ENCODE data around the gene COL13A1.

COL13A1 gene

DNA sequence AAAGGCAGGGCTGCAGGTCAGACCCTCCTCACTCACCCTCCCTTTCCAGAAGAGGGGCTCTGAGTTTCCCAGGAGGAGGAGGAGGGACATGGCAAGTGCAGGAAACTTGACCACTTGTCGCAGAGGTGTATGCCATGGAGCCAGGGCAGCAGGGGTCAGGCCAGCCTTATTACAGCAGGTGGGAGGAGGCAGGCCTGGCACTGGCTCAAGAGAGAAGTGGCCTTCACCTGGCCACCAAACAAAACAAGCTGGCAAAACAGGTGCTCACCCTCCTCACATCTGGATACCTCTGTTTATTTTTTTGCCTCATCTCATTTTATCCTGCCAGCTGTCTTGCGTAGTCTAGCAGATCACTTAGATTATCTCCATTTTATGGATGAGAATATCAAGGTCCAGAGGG is 12.5 kb downstream of the COL13A1 start:
- Histone ChIP-seq H3K9ac (ENCODE audit: low read length in 5 of 5) (no peak overlapping the region), H3K4me3 (ENCODE audit: low read depth in 1 of 5, low read length in 5 of 5) (no peak overlapping the region), H3K27me3 (ENCODE audit: control insufficient read depth in 5 of 5, insufficient read depth in 4 of 5, low read length in 5 of 5) (peaks cover 0 to 6% (median 0%) of the 10 kb centered on the region in 5 donors), H3K4me1 (ENCODE audit: control insufficient read depth in 5 of 5, insufficient read depth in 5 of 5, low read length in 5 of 5) (peaks cover 0 to 3% (median 0%) of the 10 kb centered on the region in 5 donors), H3K9me3 (ENCODE audit: control insufficient read depth in 5 of 5, low read length in 5 of 5) (peaks cover 0 to 6% (median 0%) of the 10 kb centered on the region in 5 donors), H3K27ac (ENCODE audit: low read depth, low read length) (no peak overlapping the region), H3K36me3 (ENCODE audit: control insufficient read depth in 5 of 5, insufficient read depth in 5 of 5, low read length in 5 of 5) (no peaks in the 10 kb centered on the region)

DNA sequence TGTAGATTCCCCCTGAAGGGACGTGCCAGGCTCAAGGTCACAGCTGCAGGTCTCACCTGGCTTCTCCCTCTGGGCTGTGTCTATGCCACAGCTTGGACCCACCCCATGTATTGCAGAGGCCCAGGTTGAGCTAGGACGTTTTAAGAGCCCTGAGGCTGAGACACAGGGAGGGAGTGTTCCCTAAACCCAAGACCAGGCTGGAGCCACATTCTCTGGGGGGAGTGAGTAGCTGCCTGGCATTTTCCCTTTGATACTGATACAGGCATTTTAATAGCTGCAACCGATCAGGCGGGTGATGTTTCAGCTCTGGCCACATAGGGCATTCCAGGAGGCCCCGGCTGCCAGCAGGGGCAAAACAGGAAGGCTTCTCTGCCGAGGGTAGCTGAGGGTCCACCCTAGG is 13.4 kb downstream of the COL13A1 start:
- H3K36me3 ChIP-seq (ENCODE audit: control insufficient read depth in 5 of 5, insufficient read depth in 5 of 5, low read length in 5 of 5) = no peaks in the 10 kb centered on the region
- H3K27ac ChIP-seq (ENCODE audit: low read depth, low read length) = no peak overlapping the region
- peaks cover 0 to 7% (median 0%) of the 10 kb centered on the region in 5 donors for H3K9me3 ChIP-seq (ENCODE audit: control insufficient read depth in 5 of 5, low read length in 5 of 5)
- peaks cover 0 to 3% (median 0%) of the 10 kb centered on the region in 5 donors for H3K4me1 ChIP-seq (ENCODE audit: control insufficient read depth in 5 of 5, insufficient read depth in 5 of 5, low read length in 5 of 5)
- no peak overlapping the region for H3K4me3 ChIP-seq (ENCODE audit: low read depth in 1 of 5, low read length in 5 of 5)
- H3K9ac ChIP-seq (ENCODE audit: low read length in 5 of 5) = no peak overlapping the region
- peaks cover 0 to 6% (median 0%) of the 10 kb centered on the region in 5 donors for H3K27me3 ChIP-seq (ENCODE audit: control insufficient read depth in 5 of 5, insufficient read depth in 4 of 5, low read length in 5 of 5)

DNA sequence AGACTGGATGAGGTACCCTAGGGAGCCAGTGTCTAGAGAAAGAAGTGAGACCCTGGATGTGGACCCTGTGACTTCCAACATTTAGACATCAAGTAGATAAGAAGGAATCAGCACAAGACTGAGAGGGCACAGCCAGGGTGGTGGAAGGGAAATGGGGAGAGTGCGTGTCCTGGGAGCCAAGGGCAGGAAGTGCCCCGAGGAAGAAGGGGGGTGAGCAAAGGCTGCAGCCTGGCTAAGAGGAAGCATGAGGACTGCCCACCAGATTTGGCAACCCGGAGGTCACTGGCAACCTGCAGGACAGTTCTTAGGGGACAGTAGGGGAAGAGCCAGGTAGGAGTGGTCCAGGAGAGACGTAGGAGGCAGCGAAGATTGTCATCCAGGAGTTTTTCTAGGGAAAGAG is 14.8 kb downstream of the COL13A1 start:
- no peaks in the 10 kb centered on the region for H3K36me3 ChIP-seq (ENCODE audit: control insufficient read depth in 5 of 5, insufficient read depth in 5 of 5, low read length in 5 of 5)
- H3K27me3 ChIP-seq (ENCODE audit: control insufficient read depth in 5 of 5, insufficient read depth in 4 of 5, low read length in 5 of 5) = peaks cover 0 to 8% (median 3%) of the 10 kb centered on the region in 5 donors
- H3K4me1 ChIP-seq (ENCODE audit: control insufficient read depth in 5 of 5, insufficient read depth in 5 of 5, low read length in 5 of 5) = peaks cover 0 to 3% (median 0%) of the 10 kb centered on the region in 5 donors
- no peak overlapping the region for H3K4me3 ChIP-seq (ENCODE audit: low read depth in 1 of 5, low read length in 5 of 5)
- no peak overlapping the region for H3K27ac ChIP-seq (ENCODE audit: low read depth, low read length)
- no peak overlapping the region for H3K9ac ChIP-seq (ENCODE audit: low read length in 5 of 5)
- peaks cover 0 to 7% (median 0%) of the 10 kb centered on the region in 5 donors for H3K9me3 ChIP-seq (ENCODE audit: control insufficient read depth in 5 of 5, low read length in 5 of 5)

DNA sequence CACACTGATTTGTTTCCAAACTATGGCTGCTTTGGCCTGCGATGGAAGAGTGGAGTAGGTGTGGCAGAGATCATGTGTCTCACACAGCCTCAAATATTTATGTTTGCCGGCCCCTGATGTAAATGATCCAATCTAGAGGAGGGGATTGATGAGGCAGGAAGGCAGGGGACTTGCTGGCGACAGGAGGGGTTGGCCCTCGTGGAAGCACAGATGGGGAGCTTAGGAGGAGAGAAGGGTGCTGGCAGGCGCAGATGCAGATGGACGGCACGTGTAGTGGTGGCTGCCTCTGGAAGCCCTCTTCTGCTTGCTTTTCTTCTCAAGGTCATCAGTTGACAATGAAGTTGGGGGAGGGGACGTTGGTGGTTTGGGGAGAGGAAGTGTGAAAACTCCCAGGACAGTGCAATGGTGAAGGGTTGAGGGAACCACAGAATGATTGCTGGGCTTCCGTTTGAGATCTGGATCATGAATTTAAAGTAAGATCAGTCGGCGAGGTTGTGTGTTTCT is 15.4 kb downstream of the COL13A1 start:
- no peak overlapping the region for H3K27ac ChIP-seq (ENCODE audit: low read depth, low read length)
- no peak overlapping the region for H3K4me3 ChIP-seq (ENCODE audit: low read depth in 1 of 5, low read length in 5 of 5)
- H3K36me3 ChIP-seq (ENCODE audit: control insufficient read depth in 5 of 5, insufficient read depth in 5 of 5, low read length in 5 of 5) = no peaks in the 10 kb centered on the region
- H3K27me3 ChIP-seq (ENCODE audit: control insufficient read depth in 5 of 5, insufficient read depth in 4 of 5, low read length in 5 of 5) = peaks cover 0 to 7% (median 6%) of the 10 kb centered on the region in 5 donors
- H3K4me1 ChIP-seq (ENCODE audit: control insufficient read depth in 5 of 5, insufficient read depth in 5 of 5, low read length in 5 of 5) = peaks cover 0 to 3% (median 0%) of the 10 kb centered on the region in 5 donors
- peaks cover 0 to 7% (median 0%) of the 10 kb centered on the region in 5 donors for H3K9me3 ChIP-seq (ENCODE audit: control insufficient read depth in 5 of 5, low read length in 5 of 5)
- H3K9ac ChIP-seq (ENCODE audit: low read length in 5 of 5) = no peak overlapping the region

DNA sequence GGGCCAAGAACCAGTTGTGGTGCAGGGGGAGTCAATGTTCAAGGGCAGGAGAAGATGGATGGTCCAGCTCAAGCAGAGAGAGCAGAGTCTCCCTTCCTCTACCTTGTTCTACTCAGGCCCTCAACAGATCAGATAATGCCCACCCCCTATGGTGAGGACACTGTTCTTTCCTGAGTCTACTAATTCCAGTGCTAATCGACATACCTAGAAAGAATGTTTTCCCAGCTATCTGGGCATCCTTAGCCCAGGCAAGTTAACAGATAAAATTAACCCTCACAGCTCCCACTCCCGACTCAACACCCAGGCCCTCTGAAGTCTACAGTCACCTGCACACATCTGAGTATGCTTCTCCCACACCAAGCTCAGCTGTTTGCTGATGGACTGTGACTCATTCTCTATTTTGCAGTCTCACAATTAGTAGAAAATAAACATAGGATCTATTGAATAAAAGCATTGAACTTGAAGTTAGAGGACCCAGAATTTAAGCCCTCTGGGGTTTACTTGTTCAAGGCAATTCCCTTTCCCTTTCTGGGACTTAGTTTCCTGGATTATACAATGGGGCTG is 17.1 kb downstream of the COL13A1 start:
- Histone ChIP-seq H3K9me3 (ENCODE audit: control insufficient read depth in 5 of 5, low read length in 5 of 5) (peaks cover 0 to 7% (median 0%) of the 10 kb centered on the region in 5 donors), H3K27me3 (ENCODE audit: control insufficient read depth in 5 of 5, insufficient read depth in 4 of 5, low read length in 5 of 5) (peaks cover 0 to 9% (median 6%) of the 10 kb centered on the region in 5 donors), H3K9ac (ENCODE audit: low read length in 5 of 5) (no peak overlapping the region)

DNA sequence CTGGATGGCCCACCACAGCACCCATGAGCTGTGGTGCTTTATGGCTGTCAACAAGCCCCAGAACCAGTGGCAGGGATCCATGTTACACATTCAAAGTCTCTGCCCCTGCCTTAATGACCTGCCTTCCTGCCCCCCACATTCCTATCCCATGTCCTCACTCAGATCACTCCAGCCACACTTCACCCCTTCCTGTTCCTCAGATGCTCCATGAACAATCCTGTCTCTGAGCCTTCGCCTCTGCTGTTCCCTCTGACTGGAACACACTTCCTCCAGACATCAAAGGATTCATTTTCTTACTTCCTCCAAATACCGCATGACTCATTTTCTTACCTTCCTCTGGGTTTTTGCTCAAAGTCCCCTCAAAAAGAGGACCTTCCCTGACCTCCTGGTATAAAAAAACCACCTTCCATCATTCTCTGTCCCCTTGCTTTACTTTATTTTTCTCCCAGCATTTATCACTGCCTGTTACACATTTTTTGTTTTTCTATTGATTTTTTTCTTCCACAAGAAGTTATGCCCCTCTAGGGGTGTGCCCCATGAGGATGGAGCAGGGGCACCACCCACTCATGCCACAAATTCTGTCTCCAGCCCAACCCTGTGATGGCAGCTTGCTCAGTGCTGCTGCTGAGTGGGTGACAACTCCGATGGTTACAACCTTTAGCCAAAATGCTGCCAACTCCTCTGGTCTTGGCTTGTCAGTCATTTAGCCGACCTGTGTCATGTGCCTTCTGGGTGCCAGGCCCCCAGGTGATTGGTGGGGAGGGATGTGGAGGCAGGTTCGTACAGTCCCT is 18.2 kb downstream of the COL13A1 start:
- Histone ChIP-seq H3K9me3 (ENCODE audit: control insufficient read depth in 5 of 5, low read length in 5 of 5) (peaks cover 0 to 7% (median 0%) of the 10 kb centered on the region in 5 donors), H3K4me1 (ENCODE audit: control insufficient read depth in 5 of 5, insufficient read depth in 5 of 5, low read length in 5 of 5) (peaks cover 0 to 3% (median 0%) of the 10 kb centered on the region in 5 donors), H3K36me3 (ENCODE audit: control insufficient read depth in 5 of 5, insufficient read depth in 5 of 5, low read length in 5 of 5) (no peaks in the 10 kb centered on the region), H3K27ac (ENCODE audit: low read depth, low read length) (no peak overlapping the region), H3K27me3 (ENCODE audit: control insufficient read depth in 5 of 5, insufficient read depth in 4 of 5, low read length in 5 of 5) (peaks cover 0 to 9% (median 2%) of the 10 kb centered on the region in 5 donors), H3K9ac (ENCODE audit: low read length in 5 of 5) (no peak overlapping the region), H3K4me3 (ENCODE audit: low read depth in 1 of 5, low read length in 5 of 5) (no peak overlapping the region)

More for the DNA sequence above, 17.1 kb downstream of the COL13A1 start:
- Histone ChIP-seq H3K4me1 (ENCODE audit: control insufficient read depth in 5 of 5, insufficient read depth in 5 of 5, low read length in 5 of 5) (peaks cover 0 to 3% (median 0%) of the 10 kb centered on the region in 5 donors), H3K36me3 (ENCODE audit: control insufficient read depth in 5 of 5, insufficient read depth in 5 of 5, low read length in 5 of 5) (no peaks in the 10 kb centered on the region), H3K4me3 (ENCODE audit: low read depth in 1 of 5, low read length in 5 of 5) (no peak overlapping the region), H3K27ac (ENCODE audit: low read depth, low read length) (no peak overlapping the region)

DNA sequence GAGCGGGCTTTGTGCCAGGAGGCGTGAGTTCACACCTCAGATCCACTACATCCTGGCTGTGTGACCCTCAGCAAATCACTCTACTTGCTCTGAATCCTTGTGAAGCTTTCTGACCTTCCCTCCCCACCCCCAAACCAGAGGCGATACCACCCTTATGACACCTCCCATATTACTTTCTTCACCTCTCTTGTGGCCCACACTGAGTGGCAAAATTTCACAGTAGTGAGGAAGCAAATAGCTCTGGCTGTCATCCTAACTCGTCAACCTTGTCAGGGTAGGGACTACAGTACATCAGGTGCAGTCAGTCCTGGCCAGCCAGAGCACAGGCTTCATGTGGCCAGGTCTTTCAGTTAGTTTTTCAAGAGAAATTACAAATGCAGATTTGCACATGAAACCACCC is 19.1 kb downstream of the COL13A1 start:
- peaks cover 0 to 7% (median 0%) of the 10 kb centered on the region in 5 donors for H3K4me1 ChIP-seq (ENCODE audit: control insufficient read depth in 5 of 5, insufficient read depth in 5 of 5, low read length in 5 of 5)

DNA sequence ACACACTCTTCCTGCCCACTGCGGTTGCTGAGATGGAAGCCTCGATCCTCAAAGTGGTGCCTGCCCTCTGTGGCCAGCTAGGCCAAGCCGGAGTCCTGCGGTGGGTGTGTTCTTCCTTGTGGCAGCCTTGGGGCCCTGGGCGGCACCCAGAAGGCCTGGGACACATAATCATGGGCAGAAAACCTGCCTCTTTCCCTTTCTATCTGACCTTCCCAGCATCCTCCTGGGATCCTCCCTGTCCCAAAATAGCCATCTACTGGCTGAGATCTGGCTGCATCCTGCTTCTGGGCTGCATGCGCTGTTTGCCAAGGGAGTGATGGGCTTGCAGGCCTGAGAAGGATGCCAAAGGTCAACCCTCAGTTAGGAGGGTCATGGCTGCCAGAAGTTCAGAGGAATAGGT is 23.9 kb downstream of the COL13A1 start:
- Histone ChIP-seq H3K9ac (ENCODE audit: low read length in 5 of 5) (no peak overlapping the region), H3K27me3 (ENCODE audit: control insufficient read depth in 5 of 5, insufficient read depth in 4 of 5, low read length in 5 of 5) (peaks cover 0 to 27% (median 4%) of the 10 kb centered on the region in 5 donors), H3K4me3 (ENCODE audit: low read depth in 1 of 5, low read length in 5 of 5) (no peak overlapping the region), H3K4me1 (ENCODE audit: control insufficient read depth in 5 of 5, insufficient read depth in 5 of 5, low read length in 5 of 5) (peaks cover 0 to 5% (median 0%) of the 10 kb centered on the region in 5 donors), H3K27ac (ENCODE audit: low read depth, low read length) (no peak overlapping the region), H3K9me3 (ENCODE audit: control insufficient read depth in 5 of 5, low read length in 5 of 5) (no peaks in the 10 kb centered on the region), H3K36me3 (ENCODE audit: control insufficient read depth in 5 of 5, insufficient read depth in 5 of 5, low read length in 5 of 5) (no peaks in the 10 kb centered on the region)

More for the DNA sequence above, 19.1 kb downstream of the COL13A1 start:
- peaks cover 0 to 7% (median 0%) of the 10 kb centered on the region in 5 donors for H3K9me3 ChIP-seq (ENCODE audit: control insufficient read depth in 5 of 5, low read length in 5 of 5)
- peaks cover 0 to 9% (median 2%) of the 10 kb centered on the region in 5 donors for H3K27me3 ChIP-seq (ENCODE audit: control insufficient read depth in 5 of 5, insufficient read depth in 4 of 5, low read length in 5 of 5)
- no peak overlapping the region for H3K9ac ChIP-seq (ENCODE audit: low read length in 5 of 5)
- H3K27ac ChIP-seq (ENCODE audit: low read depth, low read length) = no peak overlapping the region
- no peak overlapping the region for H3K4me3 ChIP-seq (ENCODE audit: low read depth in 1 of 5, low read length in 5 of 5)
- H3K36me3 ChIP-seq (ENCODE audit: control insufficient read depth in 5 of 5, insufficient read depth in 5 of 5, low read length in 5 of 5) = no peaks in the 10 kb centered on the region

DNA sequence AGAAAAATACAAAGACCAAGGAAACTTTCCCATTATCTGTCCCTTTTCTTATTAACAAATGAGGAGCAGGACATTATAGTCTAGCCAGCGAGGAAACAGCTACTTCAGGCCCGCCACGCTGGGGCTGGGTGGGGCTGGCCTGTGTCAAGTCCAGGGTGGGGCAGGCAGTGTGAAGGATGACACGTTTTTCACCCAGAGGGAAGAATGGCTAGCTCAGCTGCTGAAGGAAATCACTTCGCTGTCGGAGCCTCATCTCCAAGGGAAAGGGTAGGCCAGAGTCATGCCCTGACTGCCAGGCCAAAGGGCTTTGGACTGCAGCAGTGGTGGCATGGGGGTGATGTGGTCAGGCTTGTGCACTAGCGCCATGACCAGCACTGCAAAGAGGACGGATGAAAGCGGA is 24.4 kb downstream of the COL13A1 start:
- Histone ChIP-seq H3K9ac (ENCODE audit: low read length in 5 of 5) (no peak overlapping the region), H3K27me3 (ENCODE audit: control insufficient read depth in 5 of 5, insufficient read depth in 4 of 5, low read length in 5 of 5) (peaks cover 0 to 27% (median 5%) of the 10 kb centered on the region in 5 donors), H3K27ac (ENCODE audit: low read depth, low read length) (no peak overlapping the region), H3K9me3 (ENCODE audit: control insufficient read depth in 5 of 5, low read length in 5 of 5) (no peaks in the 10 kb centered on the region), H3K4me3 (ENCODE audit: low read depth in 1 of 5, low read length in 5 of 5) (no peak overlapping the region), H3K4me1 (ENCODE audit: control insufficient read depth in 5 of 5, insufficient read depth in 5 of 5, low read length in 5 of 5) (peaks cover 0 to 5% (median 0%) of the 10 kb centered on the region in 5 donors), H3K36me3 (ENCODE audit: control insufficient read depth in 5 of 5, insufficient read depth in 5 of 5, low read length in 5 of 5) (no peaks in the 10 kb centered on the region)
